Right atrium auricular region (tissue), 2 donors: ENCODE data around the gene SKA1. TPM values are rescaled to one million over a fixed set of nuclear protein-coding genes. Genes with fewer than 3 reads are reported as not detected.

Experiments
- DNase-seq: peaks from one replicate; pipeline ENCODE4 v3.0.0-alpha.2; 2019; ENCODE audit warnings: low spot score
- H3K27ac ChIP-seq, 2 donors: fragments of 200-600 bp; sonication (generic); 1 replicate in 1 of 2; 2 replicates in 1 of 2; pipeline ENCODE4 v1.5.1; 2016 to 2019
- H3K27me3 ChIP-seq, 2 donors: fragments of 200-600 bp; sonication (generic); one replicate each; pipeline versions ENCODE4 v1.5.1 to v1.6.0; 2017 to 2019
- H3K36me3 ChIP-seq: fragments of 200-600 bp; sonication (generic); one replicate; pipeline ENCODE4 v1.5.1; 2016
- H3K4me1 ChIP-seq, 2 donors: fragments of 200-600 bp; sonication (generic); one replicate each; pipeline versions ENCODE4 v1.5.1 to v1.6.0; 2017 to 2019
- H3K4me3 ChIP-seq, 2 donors: fragments of 200-600 bp; sonication (generic); 1 replicate in 1 of 2; 2 replicates in 1 of 2; pipeline ENCODE4 v1.5.1; 2017 to 2019; ENCODE audit warnings: mild to moderate bottlenecking in 1 of 2, moderate library complexity in 1 of 2
- H3K9me3 ChIP-seq, 2 donors: fragments of 200-600 bp; sonication (generic); one replicate each; pipeline ENCODE4 v1.5.1; 2019
- CTCF ChIP-seq, 2 donors: fragments of 200-600 bp; sonication (generic); IDR thresholded peaks; one replicate each; pipeline ENCODE4 v1.5.1; 2019; ENCODE audit warnings: antibody characterized with exemption in 2 of 2
- total RNA-seq, 2 donors: library from RNA; depleted of rRNA; stranded (reverse); fragments of >200 nt; gene quantifications; one replicate each; pipeline ENCODE4 v1.1.0, GENCODE V29; 2016

SKA1 gene
- total RNA-seq, 2 donors from 2014 or later = 0.78 TPM; not detected in 1

DNA sequence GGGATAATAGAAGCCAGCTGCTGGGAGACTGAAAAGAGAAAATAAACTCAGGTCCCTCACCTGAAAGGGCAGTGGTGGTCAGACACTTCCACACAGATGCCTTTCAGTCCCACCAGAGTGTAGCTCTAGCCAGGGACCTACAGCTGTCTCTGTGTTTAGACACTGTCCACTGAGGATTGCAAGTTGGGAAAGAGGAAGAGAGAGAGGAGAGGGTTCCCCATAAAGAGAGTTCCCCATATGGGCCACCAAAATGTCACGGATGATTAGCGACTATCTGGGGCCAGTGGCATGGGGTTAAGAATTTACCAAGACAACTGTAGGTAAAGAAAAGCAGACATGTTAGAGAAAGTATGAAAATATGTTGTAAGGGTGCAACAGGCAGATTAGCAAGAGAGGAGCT is 36.7 kb upstream of the SKA1 start:
- Histone ChIP-seq H3K27ac (no peak overlapping the region), H3K9me3 (no peaks in the 10 kb centered on the region), H3K4me1 (no peaks in the 10 kb centered on the region), H3K36me3 (no peaks in the 10 kb centered on the region), H3K27me3 (no peaks in the 10 kb centered on the region), H3K4me3 (no peak overlapping the region)
- DNase-seq = no peak
- TF ChIP-seq CTCF (IDR thresholded peaks at IDR 0.05) = no peak

- DNase-seq = no peak
- H3K4me3 ChIP-seq = no peak overlapping the region
- no peak overlapping the region for H3K27ac ChIP-seq
- H3K27me3 ChIP-seq = no peaks in the 10 kb centered on the region
- TF ChIP-seq CTCF (IDR thresholded peaks at IDR 0.05) = no peak
- H3K9me3 ChIP-seq = no peaks in the 10 kb centered on the region
- H3K36me3 ChIP-seq = no peaks in the 10 kb centered on the region
- no peaks in the 10 kb centered on the region for H3K4me1 ChIP-seq
These were observed 36.1 kb upstream of the SKA1 start for GRCh38 chr18:50338715-50339114.

DNA sequence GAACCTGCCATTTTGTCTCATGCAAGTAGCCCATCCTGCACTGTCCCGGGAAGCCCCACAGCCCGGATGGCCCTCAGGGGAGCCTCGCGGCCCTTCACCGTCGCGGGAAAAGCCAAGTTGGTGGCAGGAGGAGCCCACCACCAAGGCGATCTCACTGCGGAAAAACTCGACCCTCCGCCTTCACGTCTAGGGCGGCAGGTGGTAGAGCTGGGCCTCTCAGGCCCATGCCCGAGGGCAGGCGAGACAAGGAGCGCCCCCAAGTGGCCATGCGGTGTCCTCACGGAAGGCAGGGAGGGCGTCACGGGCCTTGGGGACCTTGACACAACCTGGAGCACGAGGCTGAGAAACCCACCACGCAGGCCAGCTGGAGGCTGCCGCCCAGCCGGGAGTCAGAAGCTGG is 34.8 kb upstream of the SKA1 start:
- no peaks in the 10 kb centered on the region for H3K27me3 ChIP-seq
- DNase-seq = no peak
- H3K4me1 ChIP-seq = no peaks in the 10 kb centered on the region
- no peak overlapping the region for H3K27ac ChIP-seq
- no peaks in the 10 kb centered on the region for H3K9me3 ChIP-seq
- no peak for TF ChIP-seq CTCF (IDR thresholded peaks at IDR 0.05)
- H3K4me3 ChIP-seq = no peak overlapping the region
- H3K36me3 ChIP-seq = no peaks in the 10 kb centered on the region

DNA sequence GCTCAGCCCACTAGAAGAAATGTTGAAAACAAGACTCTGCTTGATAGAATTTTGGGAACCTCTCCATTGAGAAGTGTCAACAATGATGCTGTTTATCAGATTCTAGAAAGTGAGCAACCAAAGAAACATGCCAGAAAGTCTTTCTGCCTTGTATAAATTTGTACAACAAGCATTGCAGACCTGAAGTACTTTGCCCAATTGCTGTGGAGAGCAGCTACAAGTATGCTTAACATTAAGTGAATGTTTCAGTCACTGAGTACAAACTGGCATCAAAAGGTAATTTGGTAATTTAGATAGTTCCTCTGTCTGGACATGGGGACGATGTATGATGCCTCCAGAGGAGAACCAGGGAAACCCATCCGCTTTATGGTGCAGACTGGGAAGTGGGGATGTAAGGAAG is 33.4 kb upstream of the SKA1 start:
- no peak for TF ChIP-seq CTCF (IDR thresholded peaks at IDR 0.05)

DNA sequence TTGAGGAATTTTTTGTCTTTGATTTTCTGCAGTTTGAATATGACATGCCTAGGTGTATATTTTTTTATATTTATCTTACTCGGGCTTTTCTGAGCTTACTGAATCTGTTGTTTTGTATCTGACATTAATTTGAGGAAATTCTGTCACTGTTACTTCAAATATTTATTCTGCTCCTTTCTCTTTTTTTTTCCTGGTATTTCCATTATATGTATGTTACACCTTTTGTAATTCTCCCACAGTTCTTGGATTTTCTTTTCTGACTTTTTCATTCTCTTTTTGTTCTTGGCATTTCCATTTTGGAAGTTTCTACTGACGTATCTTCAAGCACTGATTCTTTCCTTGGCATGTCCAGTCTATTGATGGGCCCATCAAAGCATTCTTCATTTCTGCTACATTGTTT is 24.1 kb upstream of the SKA1 start:
- Histone ChIP-seq H3K27me3 (no peaks in the 10 kb centered on the region), H3K4me1 (no peaks in the 10 kb centered on the region), H3K27ac (no peak overlapping the region), H3K36me3 (no peaks in the 10 kb centered on the region), H3K4me3 (no peak overlapping the region), H3K9me3 (no peaks in the 10 kb centered on the region)
- no peak for DNase-seq
- no peak for TF ChIP-seq CTCF (IDR thresholded peaks at IDR 0.05)

More for the DNA sequence above, 33.4 kb upstream of the SKA1 start:
- H3K9me3 ChIP-seq = no peaks in the 10 kb centered on the region
- H3K27me3 ChIP-seq = no peaks in the 10 kb centered on the region
- H3K4me3 ChIP-seq = no peak overlapping the region
- H3K36me3 ChIP-seq = no peaks in the 10 kb centered on the region
- DNase-seq = no peak
- no peaks in the 10 kb centered on the region for H3K4me1 ChIP-seq
- H3K27ac ChIP-seq = no peak overlapping the region
